ENCODE data around the gene RBFOX2. TPM values are rescaled to one million over a fixed set of nuclear protein-coding genes. Genes with fewer than 3 reads are reported as not detected.

The RBFOX2 gene
- total and polyA plus RNA-seq, 2 donors (not counting 1 experiment from before 2014, with no cell fraction given): 173 to 190 TPM

- H3K9ac ChIP-seq (ENCODE audit: insufficient read depth, low read length): no peak overlapping the region
- peaks cover 34% of the 10 kb centered on the region for H3K79me2 ChIP-seq (ENCODE audit: control insufficient read depth, insufficient read depth, low read length)
- no peak overlapping the region for H3K4me3 ChIP-seq (replicated peaks in 1 of 4; ENCODE audit: control extremely low read depth in 1 of 4, insufficient read depth in 1 of 4, low read depth in 3 of 4, low read length in 4 of 4)
- no peaks in the 10 kb centered on the region for H3K27me3 ChIP-seq (ENCODE audit: control insufficient read depth, insufficient read depth, low read length)
- H4K20me1 ChIP-seq (ENCODE audit: control insufficient read depth, extremely low read depth, insufficient read depth, low read length): no peaks in the 10 kb centered on the region
- no peak overlapping the region for H3K4me2 ChIP-seq (ENCODE audit: extremely low read depth, insufficient read depth, low read length)
- H2AFZ ChIP-seq (ENCODE audit: low read length): no peak overlapping the region
- no peaks in the 10 kb centered on the region for H3K36me3 ChIP-seq (ENCODE audit: control insufficient read depth, insufficient read depth, low read length)
- no peaks in the 10 kb centered on the region for H3K9me3 ChIP-seq (ENCODE audit: control insufficient read depth, insufficient read depth, low read depth, low read length)
- no peak for TF ChIP-seq EZH2 (IDR thresholded peaks at IDR 0.05; ENCODE audit: low read length, missing control alignments)
- TF ChIP-seq, protein P1, sequence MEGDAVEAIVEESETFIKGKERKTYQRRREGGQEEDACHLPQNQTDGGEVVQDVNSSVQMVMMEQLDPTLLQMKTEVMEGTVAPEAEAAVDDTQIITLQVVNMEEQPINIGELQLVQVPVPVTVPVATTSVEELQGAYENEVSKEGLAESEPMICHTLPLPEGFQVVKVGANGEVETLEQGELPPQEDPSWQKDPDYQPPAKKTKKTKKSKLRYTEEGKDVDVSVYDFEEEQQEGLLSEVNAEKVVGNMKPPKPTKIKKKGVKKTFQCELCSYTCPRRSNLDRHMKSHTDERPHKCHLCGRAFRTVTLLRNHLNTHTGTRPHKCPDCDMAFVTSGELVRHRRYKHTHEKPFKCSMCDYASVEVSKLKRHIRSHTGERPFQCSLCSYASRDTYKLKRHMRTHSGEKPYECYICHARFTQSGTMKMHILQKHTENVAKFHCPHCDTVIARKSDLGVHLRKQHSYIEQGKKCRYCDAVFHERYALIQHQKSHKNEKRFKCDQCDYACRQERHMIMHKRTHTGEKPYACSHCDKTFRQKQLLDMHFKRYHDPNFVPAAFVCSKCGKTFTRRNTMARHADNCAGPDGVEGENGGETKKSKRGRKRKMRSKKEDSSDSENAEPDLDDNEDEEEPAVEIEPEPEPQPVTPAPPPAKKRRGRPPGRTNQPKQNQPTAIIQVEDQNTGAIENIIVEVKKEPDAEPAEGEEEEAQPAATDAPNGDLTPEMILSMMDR (conservative IDR thresholded peaks at IDR 0.05 in 1 of 2, IDR thresholded peaks at IDR 0.05 in 1 of 2; ENCODE audit: low read depth in 1 of 2, low read length in 2 of 2): no peak
- H3K27ac ChIP-seq (ENCODE audit: insufficient read depth, low read length): no peak overlapping the region
- H3K4me1 ChIP-seq (ENCODE audit: control insufficient read depth, extremely low read depth, insufficient read depth, low read length): peaks cover 2% of the 10 kb centered on the region
- DNase-seq (ENCODE audit: low read depth in 2 of 2): peak in 1 of 2 donors; percentile 48
These were observed 164.0 kb downstream of the RBFOX2 start for GRCh38 chr22:35864545-35865165.

GRCh38 chr22:35863432-35863831 is 165.2 kb downstream of the RBFOX2 start:
- H3K27me3 ChIP-seq (ENCODE audit: control insufficient read depth, insufficient read depth, low read length): no peaks in the 10 kb centered on the region
- no peak for DNase-seq (ENCODE audit: low read depth in 2 of 2)
- no peak overlapping the region for H3K9ac ChIP-seq (ENCODE audit: insufficient read depth, low read length)
- H3K27ac ChIP-seq (ENCODE audit: insufficient read depth, low read length): no peak overlapping the region
- no peaks in the 10 kb centered on the region for H4K20me1 ChIP-seq (ENCODE audit: control insufficient read depth, extremely low read depth, insufficient read depth, low read length)
- no peak for TF ChIP-seq EZH2 (IDR thresholded peaks at IDR 0.05; ENCODE audit: low read length, missing control alignments)
- TF ChIP-seq, protein P1 (conservative IDR thresholded peaks at IDR 0.05 in 1 of 2, IDR thresholded peaks at IDR 0.05 in 1 of 2; ENCODE audit: low read depth in 1 of 2, low read length in 2 of 2): no peak
- H3K4me1 ChIP-seq (ENCODE audit: control insufficient read depth, extremely low read depth, insufficient read depth, low read length): peaks cover 2% of the 10 kb centered on the region
- no peak overlapping the region for H3K4me2 ChIP-seq (ENCODE audit: extremely low read depth, insufficient read depth, low read length)
- no peaks in the 10 kb centered on the region for H3K36me3 ChIP-seq (ENCODE audit: control insufficient read depth, insufficient read depth, low read length)
- H3K4me3 ChIP-seq (replicated peaks in 1 of 4; ENCODE audit: control extremely low read depth in 1 of 4, insufficient read depth in 1 of 4, low read depth in 3 of 4, low read length in 4 of 4): no peak overlapping the region
- H3K9me3 ChIP-seq (ENCODE audit: control insufficient read depth, insufficient read depth, low read depth, low read length): no peaks in the 10 kb centered on the region
- peaks cover 32% of the 10 kb centered on the region for H3K79me2 ChIP-seq (ENCODE audit: control insufficient read depth, insufficient read depth, low read length)
- no peak overlapping the region for H2AFZ ChIP-seq (ENCODE audit: low read length)

GRCh38 chr22:35862697-35863096 is 165.9 kb downstream of the RBFOX2 start:
- H3K4me3 ChIP-seq (replicated peaks in 1 of 4; ENCODE audit: control extremely low read depth in 1 of 4, insufficient read depth in 1 of 4, low read depth in 3 of 4, low read length in 4 of 4): no peak overlapping the region
- TF ChIP-seq EZH2 (IDR thresholded peaks at IDR 0.05; ENCODE audit: low read length, missing control alignments): no peak
- TF ChIP-seq, protein P1 (conservative IDR thresholded peaks at IDR 0.05 in 1 of 2, IDR thresholded peaks at IDR 0.05 in 1 of 2; ENCODE audit: low read depth in 1 of 2, low read length in 2 of 2): no peak
- H3K4me2 ChIP-seq (ENCODE audit: extremely low read depth, insufficient read depth, low read length): no peak overlapping the region
- H3K9me3 ChIP-seq (ENCODE audit: control insufficient read depth, insufficient read depth, low read depth, low read length): no peaks in the 10 kb centered on the region
- no peaks in the 10 kb centered on the region for H3K36me3 ChIP-seq (ENCODE audit: control insufficient read depth, insufficient read depth, low read length)
- H3K4me1 ChIP-seq (ENCODE audit: control insufficient read depth, extremely low read depth, insufficient read depth, low read length): peaks cover 2% of the 10 kb centered on the region
- H2AFZ ChIP-seq (ENCODE audit: low read length): no peak overlapping the region
- no peaks in the 10 kb centered on the region for H3K27me3 ChIP-seq (ENCODE audit: control insufficient read depth, insufficient read depth, low read length)
- no peaks in the 10 kb centered on the region for H4K20me1 ChIP-seq (ENCODE audit: control insufficient read depth, extremely low read depth, insufficient read depth, low read length)
- H3K9ac ChIP-seq (ENCODE audit: insufficient read depth, low read length): no peak overlapping the region
- peaks cover 31% of the 10 kb centered on the region for H3K79me2 ChIP-seq (ENCODE audit: control insufficient read depth, insufficient read depth, low read length)
- no peak for DNase-seq (ENCODE audit: low read depth in 2 of 2)
- H3K27ac ChIP-seq (ENCODE audit: insufficient read depth, low read length): no peak overlapping the region

Measured in fibroblast of lung (primary cell).